Common myeloid progenitor, CD34-positive (primary cell): ENCODE measurements around the gene OCA2.
"Not testable (repeated sequence)": the region's sequence is repeated elsewhere in the genome, so short reads cannot be mapped to it uniquely, and the experiment has no call there.

Experiments used
- CTCF ChIA-PET: fragments of 350-600 bp; sonication (Branson Sonifier 250); formaldehyde crosslinking; loops from one replicate; lab custom pipeline; 2021; ENCODE audit warnings: antibody characterized with exemption; lab: Charles Lee
- POLR2A ChIA-PET: fragments of 350-600 bp; sonication (Branson Sonifier 250); formaldehyde crosslinking; loops from one replicate; lab custom pipeline; 2021; ENCODE audit warnings: antibody characterized with exemption; lab: Charles Lee
- DNase-seq, 3 donors: peaks; one replicate each; pipeline versions ENCODE4 v3.0.0 to v3.0.0-alpha.2; 2013
- H3K27ac ChIP-seq, 2 experiments: 1 replicate in 1 of 2; 2 replicates in 1 of 2; pipeline ENCODE4 v1.7.0; 2013; ENCODE audit warnings: inconsistent platforms in 2 of 2, low read length in 2 of 2, mild to moderate bottlenecking in 2 of 2, low read depth in 1 of 2, moderate library complexity in 1 of 2; ENCODE audit not compliant: severe bottlenecking in 2 of 2, insufficient read depth in 1 of 2, poor library complexity in 1 of 2
- H3K27me3 ChIP-seq, 5 experiments: replicated peaks in 2 of 5; 1 replicate in 3 of 5; 2 replicates in 2 of 5; pipeline versions ENCODE4 v1.6.1 to v1.7.0; 2013; ENCODE audit warnings: low read length in 4 of 5, mild to moderate bottlenecking in 2 of 5, moderate library complexity in 2 of 5, inconsistent platforms in 1 of 5; ENCODE audit not compliant: insufficient read depth in 5 of 5, control insufficient read depth in 4 of 5
- H3K36me3 ChIP-seq, 4 experiments: 1 replicate in 2 of 4; 2 replicates in 2 of 4; pipeline versions ENCODE4 v1.6.1 to v1.7.0; 2013; ENCODE audit warnings: low read length in 3 of 4, control low read depth in 1 of 4, mild to moderate bottlenecking in 1 of 4; ENCODE audit not compliant: control insufficient read depth in 4 of 4, insufficient read depth in 4 of 4
- H3K4me1 ChIP-seq, 4 experiments: 1 replicate in 3 of 4; 2 replicates in 1 of 4; pipeline versions ENCODE4 v1.6.1 to v1.7.1; 2013; ENCODE audit warnings: low read length in 3 of 4, mild to moderate bottlenecking in 3 of 4, control low read depth in 1 of 4, inconsistent platforms in 1 of 4, moderate library complexity in 1 of 4; ENCODE audit not compliant: control insufficient read depth in 4 of 4, insufficient read depth in 4 of 4; ENCODE audit errors: control extremely low read depth in 1 of 4
- H3K4me3 ChIP-seq, 7 experiments: 1 replicate in 4 of 7; 2 replicates in 3 of 7; pipeline versions ENCODE4 v1.5.1 to v1.7.0; 2013; ENCODE audit warnings: mild to moderate bottlenecking in 7 of 7, low read length in 6 of 7, moderate library complexity in 6 of 7, inconsistent platforms in 2 of 7, low read depth in 2 of 7, control low read depth in 1 of 7; ENCODE audit not compliant: insufficient read depth in 4 of 7, control insufficient read depth in 1 of 7; ENCODE audit errors: extremely low read depth in 1 of 7
- H3K9me3 ChIP-seq, 5 experiments: 1 replicate in 4 of 5; 2 replicates in 1 of 5; pipeline versions ENCODE4 v1.6.1 to v1.7.1; 2013; ENCODE audit warnings: low read length in 4 of 5, mild to moderate bottlenecking in 2 of 5, inconsistent platforms in 1 of 5, low read depth in 1 of 5, moderate library complexity in 1 of 5; ENCODE audit not compliant: control insufficient read depth in 4 of 5, insufficient read depth in 2 of 5; ENCODE audit errors: control extremely low read depth in 1 of 5
- WGBS: methylation state at CpG from one replicate; pipeline ENCODE4 v1.1.5; 2013; ENCODE audit not compliant: insufficient coverage; 5-methylcytosine and 5-hydroxymethylcytosine counted together

Gene OCA2

DNA sequence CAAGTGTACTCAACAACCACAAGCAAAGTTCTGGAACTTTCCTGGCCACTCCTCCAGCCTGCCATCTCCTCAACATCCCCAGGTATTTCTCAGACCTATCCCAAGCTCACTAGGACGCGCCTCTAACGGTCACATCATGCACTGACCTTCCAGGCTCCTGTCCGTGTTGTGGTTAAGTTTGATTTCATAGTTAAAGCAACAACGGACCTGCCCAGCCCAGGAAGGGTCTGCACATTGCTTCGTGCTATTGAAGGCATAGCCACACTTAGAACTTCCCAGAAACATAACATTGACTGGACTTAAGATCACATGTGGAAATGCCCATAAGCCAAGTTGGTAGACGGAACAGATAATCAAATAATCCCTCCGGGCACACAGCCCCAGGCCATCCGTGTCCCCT lies 85.1 kb downstream of the OCA2 start:
- H3K9me3 ChIP-seq = no peaks in the 10 kb centered on the region
- peaks cover 0 to 1% (median 0%) of the 10 kb centered on the region in 5 experiments for H3K27me3 ChIP-seq
- WGBS = 98% methylated on average over 8 of the region's 9 CpGs
- H3K36me3 ChIP-seq = no peaks in the 10 kb centered on the region
- no peaks in the 10 kb centered on the region for H3K4me1 ChIP-seq
- H3K4me3 ChIP-seq = no peak overlapping the region
- ChIA-PET POLR2A (no interaction called here), CTCF (no interaction called here)
- no peak overlapping the region for H3K27ac ChIP-seq
- no peak for DNase-seq

DNA sequence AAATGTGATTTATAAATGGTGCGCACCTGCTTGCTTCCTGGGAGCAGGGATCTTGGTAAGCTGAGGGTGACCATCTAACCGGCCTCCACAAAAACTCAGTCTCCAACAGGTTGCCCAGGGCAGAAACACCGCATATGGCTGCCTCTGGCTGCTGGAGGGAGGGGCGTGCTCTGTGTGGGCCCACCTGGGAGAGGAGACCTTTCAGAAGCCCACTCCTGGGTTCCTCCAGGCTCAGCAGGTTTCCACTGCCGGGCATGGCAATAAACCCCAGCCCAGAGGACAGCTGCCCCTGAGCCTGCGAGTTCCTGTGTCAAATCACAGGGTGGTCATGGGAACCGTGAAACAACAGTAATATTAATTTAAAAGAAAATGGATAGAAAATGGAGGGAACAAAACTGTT lies 85.6 kb downstream of the OCA2 start:
- no peaks in the 10 kb centered on the region for H3K4me1 ChIP-seq
- H3K36me3 ChIP-seq = no peaks in the 10 kb centered on the region
- H3K27me3 ChIP-seq = peaks cover 0 to 2% (median 0%) of the 10 kb centered on the region in 5 experiments
- no peak for DNase-seq
- POLR2A ChIA-PET = no interaction called here
- CTCF ChIA-PET = interaction anchor here (1.0 to 2.0 kb wide), 2 partner anchors 8 to 1102 kb away, joined by 3 to 8 read pairs; no protein-coding TSS in a partner anchor
- no peaks in the 10 kb centered on the region for H3K9me3 ChIP-seq
- H3K4me3 ChIP-seq = no peak overlapping the region
- WGBS = 93% methylated on average over 6 of the region's 7 CpGs
- H3K27ac ChIP-seq = no peak overlapping the region

DNA sequence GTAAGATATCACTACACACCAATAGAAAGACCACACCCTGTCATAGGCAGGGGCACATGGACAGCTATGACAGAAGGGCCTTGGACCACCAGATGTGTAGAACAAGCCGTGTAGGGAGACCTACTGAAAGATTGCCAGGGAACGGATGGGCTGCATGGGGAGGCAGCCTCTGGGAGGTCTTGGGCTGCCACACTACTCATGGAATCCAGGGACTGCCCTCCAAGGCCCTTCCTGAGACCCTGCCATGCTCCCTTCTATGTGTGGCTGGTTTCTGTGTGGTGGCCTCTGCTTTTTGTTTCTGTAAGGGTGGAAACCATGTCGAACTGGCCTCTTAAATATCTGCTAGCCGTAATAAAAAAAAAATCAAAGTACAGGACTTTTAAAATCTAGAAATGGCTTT lies 86.9 kb downstream of the OCA2 start:
- peaks cover 0 to 2% (median 0%) of the 10 kb centered on the region in 5 experiments for H3K27me3 ChIP-seq
- no CpG with 5 or more reads among the region's 4 CpGs for whole genome bisulfite sequencing
- H3K4me1 ChIP-seq = no peaks in the 10 kb centered on the region
- H3K4me3 ChIP-seq = no peak overlapping the region
- ChIA-PET CTCF (interaction anchor here (2.0 kb wide), 1 partner anchor 9 kb away, joined by 8 read pairs; no protein-coding TSS in a partner anchor), POLR2A (no interaction called here)
- DNase-seq = no peak
- no peaks in the 10 kb centered on the region for H3K9me3 ChIP-seq
- no peaks in the 10 kb centered on the region for H3K36me3 ChIP-seq
- H3K27ac ChIP-seq = no peak overlapping the region

DNA sequence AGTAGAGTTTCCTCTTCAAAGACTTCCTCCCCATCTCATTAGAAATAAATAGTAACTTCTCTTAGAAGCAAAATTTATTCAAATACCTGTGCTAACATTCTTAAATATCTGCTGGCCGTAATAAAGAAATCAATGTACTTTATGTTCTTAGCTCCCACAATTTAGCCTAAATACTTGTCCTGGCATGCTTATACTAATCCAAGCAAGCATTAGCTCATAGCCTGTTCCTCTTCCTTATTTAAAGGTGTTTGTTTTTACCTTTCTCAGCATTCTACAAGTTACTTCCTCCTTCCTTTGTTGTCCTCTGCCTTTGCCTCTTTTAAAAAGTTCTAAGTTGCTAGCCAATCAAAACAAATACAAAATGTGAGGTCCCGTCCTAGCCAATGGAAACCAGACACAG lies 90.9 kb downstream of the OCA2 start:
- H3K27ac ChIP-seq, H3K9me3 ChIP-seq, H3K4me1 ChIP-seq, H3K36me3 ChIP-seq, H3K4me3 ChIP-seq, DNase-seq, POLR2A ChIA-PET, H3K27me3 ChIP-seq, CTCF ChIA-PET: not testable (repeated sequence)
- 94% methylated on average over 2 of the region's 2 CpGs for WGBS

DNA sequence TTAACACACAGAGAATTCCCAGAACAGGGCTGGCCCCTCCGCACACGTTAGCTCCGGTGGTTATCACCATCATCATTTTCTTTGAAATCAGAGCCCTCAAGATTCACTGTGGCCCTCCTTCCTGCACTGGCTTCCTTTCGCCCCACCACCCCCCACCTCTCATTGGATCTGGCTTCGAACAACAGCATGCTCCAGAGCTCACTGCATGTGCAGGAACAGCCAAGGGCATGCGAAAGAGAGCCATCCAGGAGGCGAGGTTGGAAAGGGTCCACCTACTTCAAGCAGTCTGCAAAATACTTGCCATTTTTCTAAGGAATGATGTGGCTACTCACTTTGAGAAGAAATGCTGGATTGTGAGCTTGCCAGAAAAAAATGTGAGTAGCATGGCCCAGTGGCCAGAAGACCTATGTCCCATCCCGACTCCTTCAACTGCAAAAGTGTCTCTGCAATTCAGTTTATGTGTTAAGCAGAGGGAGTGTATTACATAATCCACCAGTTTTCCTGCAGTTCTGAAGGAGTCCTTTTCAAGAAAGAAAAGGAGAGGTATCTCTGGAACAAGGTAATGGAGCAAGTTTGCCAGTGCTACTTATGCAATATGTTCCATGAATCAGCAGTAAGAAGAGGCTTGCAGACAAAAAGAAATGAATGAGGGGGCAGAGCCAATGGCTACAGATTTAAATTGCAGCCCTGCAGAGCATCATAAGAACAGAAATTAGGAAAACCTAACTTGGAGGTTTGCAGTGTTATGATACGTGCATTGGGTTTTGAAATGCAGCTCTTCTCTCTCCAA lies 92.8 kb downstream of the OCA2 start:
- Histone ChIP-seq H3K27me3 (peaks cover 0 to 3% (median 0%) of the 10 kb centered on the region in 5 experiments), H3K4me1 (no peaks in the 10 kb centered on the region), H3K27ac (no peak overlapping the region), H3K36me3 (no peaks in the 10 kb centered on the region), H3K9me3 (peaks cover 0 to 5% (median 0%) of the 10 kb centered on the region in 5 experiments), H3K4me3 (no peak overlapping the region)
- WGBS = 96% methylated on average over 5 of the region's 9 CpGs
- DNase-seq = no peak
- POLR2A ChIA-PET = no interaction called here
- CTCF ChIA-PET = no interaction called here

DNA sequence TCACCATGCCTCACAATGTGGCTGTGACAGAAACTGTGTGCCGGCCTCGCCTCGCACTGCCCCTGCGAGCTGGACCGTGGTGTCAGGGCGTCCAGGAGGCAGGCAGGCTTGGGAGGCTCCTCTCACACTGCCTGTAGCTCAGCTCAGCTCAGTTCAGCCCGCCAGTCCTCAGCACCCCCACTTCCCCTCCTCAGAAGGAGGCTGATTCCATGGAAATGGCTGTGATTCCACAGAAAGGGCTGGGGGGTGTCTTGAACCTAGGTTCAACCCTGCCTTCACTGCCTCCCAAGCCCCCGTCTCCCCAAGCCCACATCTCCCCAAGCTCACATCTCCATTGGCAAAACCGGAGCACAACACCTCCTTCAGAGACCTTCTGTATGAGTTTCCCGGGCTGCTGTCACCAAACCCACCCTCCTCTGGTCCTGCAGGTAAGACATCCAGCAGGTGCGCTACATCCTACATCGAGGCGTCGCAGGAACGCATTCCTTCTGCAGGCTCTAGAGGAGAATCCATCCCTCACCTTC lies 94.0 kb downstream of the OCA2 start:
- Histone ChIP-seq H3K4me1 (no peaks in the 10 kb centered on the region), H3K9me3 (peaks cover 0 to 5% (median 0%) of the 10 kb centered on the region in 5 experiments), H3K27me3 (peaks cover 0 to 3% (median 0%) of the 10 kb centered on the region in 5 experiments), H3K27ac (no peak overlapping the region), H3K36me3 (no peaks in the 10 kb centered on the region), H3K4me3 (no peak overlapping the region)
- DNase-seq = no peak
- ChIA-PET POLR2A (no interaction called here), CTCF (no interaction called here)
- WGBS = 93% methylated on average over 15 of the region's 15 CpGs
